ENCODE data around the gene BRAF.
"Not testable (repeated sequence)": the region's sequence is repeated elsewhere in the genome, so short reads cannot be mapped to it uniquely, and the experiment has no call there.

DNA sequence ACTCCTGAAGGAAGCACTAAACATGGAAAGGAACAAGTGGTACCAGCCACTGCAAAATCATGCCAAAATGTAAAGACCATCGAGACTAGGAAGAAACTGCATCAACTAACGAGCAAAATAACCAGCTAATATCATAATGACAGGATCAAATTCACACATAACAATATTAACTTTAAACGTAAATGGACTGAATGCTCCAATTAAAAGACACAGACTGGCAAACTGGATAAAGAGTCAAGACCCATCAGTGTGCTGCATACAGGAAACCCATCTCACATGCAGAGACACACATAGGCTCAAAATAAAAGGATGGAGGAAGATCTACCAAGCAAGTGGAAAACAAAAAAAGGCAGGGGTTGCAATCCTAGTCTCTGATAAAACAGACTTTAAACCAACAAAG lies 163.4 kb downstream of the BRAF start:
- not testable (repeated sequence) for TF ChIP-seq POLR2A, POLR2AphosphoS5 (IDR thresholded peaks at IDR 0.05; ENCODE audit: low read depth, low read length)
